ENCODE measurements around the gene GALNT10.
A peak's percentile ranks its signal among the peaks of the same experiment; 100 is the strongest.

GALNT10 gene

GRCh38 chr5:154418344-154418820 lies 227.8 kb downstream of the GALNT10 start:
- TF ChIP-seq, protein P1, sequence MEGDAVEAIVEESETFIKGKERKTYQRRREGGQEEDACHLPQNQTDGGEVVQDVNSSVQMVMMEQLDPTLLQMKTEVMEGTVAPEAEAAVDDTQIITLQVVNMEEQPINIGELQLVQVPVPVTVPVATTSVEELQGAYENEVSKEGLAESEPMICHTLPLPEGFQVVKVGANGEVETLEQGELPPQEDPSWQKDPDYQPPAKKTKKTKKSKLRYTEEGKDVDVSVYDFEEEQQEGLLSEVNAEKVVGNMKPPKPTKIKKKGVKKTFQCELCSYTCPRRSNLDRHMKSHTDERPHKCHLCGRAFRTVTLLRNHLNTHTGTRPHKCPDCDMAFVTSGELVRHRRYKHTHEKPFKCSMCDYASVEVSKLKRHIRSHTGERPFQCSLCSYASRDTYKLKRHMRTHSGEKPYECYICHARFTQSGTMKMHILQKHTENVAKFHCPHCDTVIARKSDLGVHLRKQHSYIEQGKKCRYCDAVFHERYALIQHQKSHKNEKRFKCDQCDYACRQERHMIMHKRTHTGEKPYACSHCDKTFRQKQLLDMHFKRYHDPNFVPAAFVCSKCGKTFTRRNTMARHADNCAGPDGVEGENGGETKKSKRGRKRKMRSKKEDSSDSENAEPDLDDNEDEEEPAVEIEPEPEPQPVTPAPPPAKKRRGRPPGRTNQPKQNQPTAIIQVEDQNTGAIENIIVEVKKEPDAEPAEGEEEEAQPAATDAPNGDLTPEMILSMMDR (IDR thresholded peaks at IDR 0.05; ENCODE audit: control extremely low read depth, extremely low read depth, low read depth, missing control alignments) = no peak
- ChIA-PET CTCF (interaction anchor here (1.0 to 10.3 kb wide), 3 partner anchors 12 to 14 kb away, joined by 3 to 61 read pairs (median 4); no protein-coding TSS in a partner anchor), POLR2A (no interaction called here)
- DNase-seq (ENCODE audit: extremely low spot score) = no peak

DNA sequence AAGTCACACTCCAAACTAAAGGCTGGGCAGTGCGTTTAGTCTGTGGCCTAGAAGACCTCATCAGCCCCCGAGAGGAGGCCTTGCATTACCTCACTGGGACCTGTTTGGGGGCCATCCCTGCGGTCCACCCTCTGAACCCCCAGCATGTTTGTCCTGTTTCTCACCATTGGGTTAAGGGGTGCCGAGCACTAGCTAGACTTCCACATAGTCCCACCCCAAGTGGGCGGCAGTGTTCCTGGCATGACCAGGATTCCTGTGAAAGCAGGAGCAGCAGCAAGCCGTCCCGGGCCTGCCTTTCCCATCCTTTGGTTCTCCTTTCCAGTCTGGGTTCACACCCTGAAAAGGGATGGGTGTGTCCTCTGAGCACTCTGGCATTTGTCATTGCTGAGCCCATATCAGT lies 228.7 kb downstream of the GALNT10 start:
- ChIA-PET CTCF (interaction anchor here (10.3 kb wide), 1 partner anchor 15 kb away, joined by 61 read pairs; no protein-coding TSS in a partner anchor), POLR2A (no interaction called here)
- DNase-seq (ENCODE audit: extremely low spot score) = no peak
- TF ChIP-seq, protein P1 (IDR thresholded peaks at IDR 0.05; ENCODE audit: control extremely low read depth, extremely low read depth, low read depth, missing control alignments) = no peak

GRCh38 chr5:154421868-154422267 lies 231.3 kb downstream of the GALNT10 start:
- TF ChIP-seq, protein P1 (IDR thresholded peaks at IDR 0.05; ENCODE audit: control extremely low read depth, extremely low read depth, low read depth, missing control alignments) = peak; percentile 43
- DNase-seq (ENCODE audit: extremely low spot score) = no peak
- POLR2A ChIA-PET = no interaction called here
- CTCF ChIA-PET = interaction anchor here (0.8 to 10.3 kb wide), 20 partner anchors 10 to 781 kb away, joined by 3 to 61 read pairs (median 4); partner anchors contain the start of gene GALNT10

DNA sequence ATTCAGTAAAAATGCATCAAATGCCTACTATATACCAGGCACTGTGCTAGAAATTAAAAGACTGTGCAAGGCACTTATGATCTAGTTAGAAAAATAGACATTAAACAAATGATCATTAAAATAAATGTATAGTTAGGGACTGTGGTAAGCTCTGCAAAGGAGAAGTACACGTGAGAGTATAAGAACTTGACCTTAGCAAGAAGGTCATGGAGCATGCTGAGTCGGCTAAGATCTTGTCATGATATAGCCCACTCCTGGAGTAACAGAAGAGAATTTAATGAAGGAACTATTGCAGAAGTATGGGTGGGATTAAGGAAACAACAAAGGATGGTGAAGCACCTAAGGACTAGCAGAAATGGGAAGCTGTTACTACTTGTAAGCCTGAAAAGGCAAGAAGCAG lies 231.8 kb downstream of the GALNT10 start:
- CTCF ChIA-PET = interaction anchor here (0.8 to 10.3 kb wide), 18 partner anchors 9 to 781 kb away, joined by 3 to 61 read pairs (median 4); partner anchors contain the start of gene GALNT10
- TF ChIP-seq, protein P1 (IDR thresholded peaks at IDR 0.05; ENCODE audit: control extremely low read depth, extremely low read depth, low read depth, missing control alignments) = no peak
- DNase-seq (ENCODE audit: extremely low spot score) = no peak
- POLR2A ChIA-PET = no interaction called here

GRCh38 chr5:154428208-154428607 lies 237.7 kb downstream of the GALNT10 start:
- ChIA-PET POLR2A (no interaction called here), CTCF (interaction anchor here (1.3 kb wide), 1 partner anchor 13 kb away, joined by 3 read pairs; no protein-coding TSS in a partner anchor)
- no peak for DNase-seq (ENCODE audit: extremely low spot score)
- TF ChIP-seq, protein P1 (IDR thresholded peaks at IDR 0.05; ENCODE audit: control extremely low read depth, extremely low read depth, low read depth, missing control alignments) = no peak

GRCh38 chr5:154429341-154429740 lies 238.8 kb downstream of the GALNT10 start:
- no peak for DNase-seq (ENCODE audit: extremely low spot score)
- TF ChIP-seq, protein P1 (IDR thresholded peaks at IDR 0.05; ENCODE audit: control extremely low read depth, extremely low read depth, low read depth, missing control alignments) = no peak
- CTCF ChIA-PET = interaction anchor here (1.3 to 4.4 kb wide), 2 partner anchors 7 to 14 kb away, joined by 3 to 26 read pairs; no protein-coding TSS in a partner anchor
- POLR2A ChIA-PET = no interaction called here
